H9 (cell line): ENCODE measurements around the gene TMEM200A. TPM values are rescaled to one million over a fixed set of nuclear protein-coding genes. Genes with fewer than 3 reads are reported as not detected.

Experiments
- DNase-seq: peaks from one replicate; pipeline ENCODE4 v3.0.0-alpha.2; 2017
- H2AFZ ChIP-seq: one replicate; pipeline ENCODE4 v1.6.1; 2013; ENCODE audit warnings: mild to moderate bottlenecking, low read length, control low read depth, moderate library complexity
- H2AK5ac ChIP-seq: 2 replicates; pipeline ENCODE4 v1.6.1; 2013; ENCODE audit warnings: low read length, control low read depth, mixed read lengths; ENCODE audit not compliant: insufficient read length
- H2BK120ac ChIP-seq: one replicate; pipeline ENCODE4 v1.6.1; 2013; ENCODE audit warnings: low read depth, mild to moderate bottlenecking, low read length, control low read depth, inconsistent platforms; ENCODE audit not compliant: poor library complexity, severe bottlenecking
- H2BK12ac ChIP-seq: 2 replicates; pipeline ENCODE4 v1.6.1; 2013; ENCODE audit warnings: low read length, control low read depth, mixed read lengths, low read depth; ENCODE audit not compliant: insufficient read length
- H2BK15ac ChIP-seq: 2 replicates; pipeline ENCODE4 v1.6.1; 2013; ENCODE audit warnings: low read depth, low read length, control low read depth
- H2BK20ac ChIP-seq: one replicate; pipeline ENCODE4 v1.6.1; 2013; ENCODE audit warnings: low read depth, mild to moderate bottlenecking, low read length, control low read depth, inconsistent platforms; ENCODE audit not compliant: poor library complexity, severe bottlenecking
- H2BK5ac ChIP-seq: 2 replicates; pipeline ENCODE4 v1.6.1; 2013; ENCODE audit warnings: low read length, control low read depth, mixed read lengths; ENCODE audit not compliant: insufficient read length
- H3K14ac ChIP-seq: 2 replicates; pipeline ENCODE4 v1.6.1; 2013; ENCODE audit warnings: low read length, control low read depth; ENCODE audit not compliant: insufficient read depth
- H3K18ac ChIP-seq: 2 replicates; pipeline ENCODE4 v1.6.1; 2013; ENCODE audit warnings: low read depth, mild to moderate bottlenecking, mixed read lengths, low read length, control low read depth; ENCODE audit not compliant: insufficient read length
- H3K23ac ChIP-seq: 2 replicates; pipeline ENCODE4 v1.6.1; 2013; ENCODE audit warnings: low read length, control low read depth, mixed read lengths, low read depth; ENCODE audit not compliant: insufficient read length
- H3K23me2 ChIP-seq: 2 replicates; pipeline ENCODE4 v1.6.1; 2013; ENCODE audit warnings: low read depth, mild to moderate bottlenecking, mixed read lengths, low read length, control low read depth; ENCODE audit not compliant: insufficient read length, poor library complexity, severe bottlenecking
- H3K27ac ChIP-seq: 2 replicates; pipeline ENCODE4 v1.5.1; 2013; ENCODE audit warnings: low read length, control low read depth, mixed read lengths, low read depth; ENCODE audit not compliant: insufficient read length
- H3K27me3 ChIP-seq: 2 replicates; pipeline ENCODE4 v1.6.1; 2013; ENCODE audit warnings: low read length, control low read depth, inconsistent platforms; ENCODE audit not compliant: insufficient read depth
- H3K4ac ChIP-seq: 2 replicates; pipeline ENCODE4 v1.6.1; 2013; ENCODE audit warnings: low read depth, mild to moderate bottlenecking, control low read depth, inconsistent platforms, low read length, moderate library complexity
- H3K4me1 ChIP-seq: 2 replicates; pipeline ENCODE4 v1.6.1; 2013; ENCODE audit warnings: low read length, control low read depth, inconsistent platforms; ENCODE audit not compliant: insufficient read depth
- H3K4me2 ChIP-seq: 2 replicates; pipeline ENCODE4 v1.6.1; 2013; ENCODE audit warnings: low read length, control low read depth, mixed read lengths; ENCODE audit not compliant: insufficient read length, insufficient read depth
- H3K56ac ChIP-seq: 2 replicates; pipeline ENCODE4 v1.6.1; 2013; ENCODE audit warnings: low read depth, mild to moderate bottlenecking, mixed read lengths, low read length, control low read depth; ENCODE audit not compliant: insufficient read length
- H3K79me1 ChIP-seq: 2 replicates; pipeline ENCODE4 v1.6.1; 2013; ENCODE audit warnings: low read depth, mild to moderate bottlenecking, moderate library complexity, low read length, control low read depth, inconsistent platforms; ENCODE audit not compliant: insufficient read depth, poor library complexity, severe bottlenecking
- H3K79me2 ChIP-seq: 2 replicates; pipeline ENCODE4 v1.6.1; 2013; ENCODE audit warnings: low read length, control low read depth, inconsistent platforms; ENCODE audit not compliant: insufficient read depth
- H3K9ac ChIP-seq: 2 replicates; pipeline ENCODE4 v1.6.1; 2013; ENCODE audit warnings: low read length, control low read depth, mixed read lengths; ENCODE audit not compliant: insufficient read length; ENCODE audit errors: extremely low read depth
- H3K9me3 ChIP-seq: one replicate; pipeline ENCODE4 v1.6.1; 2013; ENCODE audit warnings: low read depth, low read length, inconsistent platforms; ENCODE audit not compliant: control insufficient read depth
- H3T11ph ChIP-seq: one replicate; pipeline ENCODE4 v1.6.1; 2013; ENCODE audit warnings: mild to moderate bottlenecking, low read length, control low read depth, inconsistent platforms
- H4K20me1 ChIP-seq: one replicate; pipeline ENCODE4 v1.6.1; 2013; ENCODE audit not compliant: control insufficient read depth, insufficient read length, insufficient read depth
- H4K5ac ChIP-seq: 2 replicates; pipeline ENCODE4 v1.6.1; 2013; ENCODE audit warnings: low read depth, mild to moderate bottlenecking, mixed read lengths, low read length, control low read depth; ENCODE audit not compliant: insufficient read length
- H4K8ac ChIP-seq: replicated peaks from 2 replicates; pipeline ENCODE4 v1.6.1; 2013; ENCODE audit warnings: low read length, control low read depth, mixed read lengths, low read depth; ENCODE audit not compliant: insufficient read length
- H4K91ac ChIP-seq: 2 replicates; pipeline ENCODE4 v1.6.1; 2013; ENCODE audit warnings: low read depth, mild to moderate bottlenecking, moderate library complexity, mixed read lengths, low read length, control low read depth; ENCODE audit not compliant: insufficient read length
- H3K27ac Mint-ChIP-seq, 3 experiments: 2 replicates in 2 of 3; 3 replicates in 1 of 3; pipeline ENCODE4 v1.8.0; 2020 to 2021; ENCODE audit warnings: mixed read lengths in 3 of 3, mild to moderate bottlenecking in 1 of 3, moderate library complexity in 1 of 3
- H3K27me3 Mint-ChIP-seq: 2 replicates; pipeline ENCODE4 v1.8.0; 2021; ENCODE audit warnings: low read depth, mild to moderate bottlenecking, moderate library complexity, mixed read lengths
- H3K36me3 Mint-ChIP-seq, 3 experiments: 2 replicates in 2 of 3; 3 replicates in 1 of 3; pipeline ENCODE4 v1.8.0; 2020 to 2021; ENCODE audit warnings: low read depth in 3 of 3, mixed read lengths in 3 of 3; ENCODE audit not compliant: insufficient read depth in 1 of 3
- H3K4me1 Mint-ChIP-seq, 2 experiments: 2 replicates each; pipeline ENCODE4 v1.8.0; 2020; ENCODE audit warnings: mixed read lengths in 2 of 2
- H3K4me3 Mint-ChIP-seq, 2 experiments: 2 replicates in 1 of 2; 3 replicates in 1 of 2; pipeline ENCODE4 v1.8.0; 2020 to 2021; ENCODE audit warnings: mild to moderate bottlenecking in 2 of 2, mixed read lengths in 2 of 2, moderate library complexity in 1 of 2
- H3K9me3 Mint-ChIP-seq, 2 experiments: 2 replicates in 1 of 2; 3 replicates in 1 of 2; pipeline ENCODE4 v1.8.0; 2020; ENCODE audit warnings: mild to moderate bottlenecking in 2 of 2, mixed read lengths in 2 of 2, moderate library complexity in 1 of 2
- WGBS: extraction: QIAGEN DNeasy Blood & Tissue Kit; methylation state at CpG from one replicate; pipeline ENCODE4 v1.1.7; 2013; ENCODE audit warnings: missing lambda C conversion rate, low lambda C conversion rate, mixed read lengths; ENCODE audit not compliant: insufficient read length; ENCODE audit errors: extremely low coverage; 5-methylcytosine and 5-hydroxymethylcytosine counted together
- total RNA-seq: library from RNA; stranded (reverse); gene quantifications from 2 replicates; pipeline ENCODE4 v1.2.1, GENCODE V29; 2021
- TF ChIP-seq, protein P1 (sequence below): fragments of 200-600 bp; sonication (generic); conservative IDR thresholded peaks from 3 replicates; pipeline ENCODE4 v1.8.0; 2021; ENCODE audit warnings: antibody characterized with exemption, mild to moderate bottlenecking

TMEM200A gene
- total RNA-seq, 1 experiment from 2014 or later, result 6.1 TPM

DNA sequence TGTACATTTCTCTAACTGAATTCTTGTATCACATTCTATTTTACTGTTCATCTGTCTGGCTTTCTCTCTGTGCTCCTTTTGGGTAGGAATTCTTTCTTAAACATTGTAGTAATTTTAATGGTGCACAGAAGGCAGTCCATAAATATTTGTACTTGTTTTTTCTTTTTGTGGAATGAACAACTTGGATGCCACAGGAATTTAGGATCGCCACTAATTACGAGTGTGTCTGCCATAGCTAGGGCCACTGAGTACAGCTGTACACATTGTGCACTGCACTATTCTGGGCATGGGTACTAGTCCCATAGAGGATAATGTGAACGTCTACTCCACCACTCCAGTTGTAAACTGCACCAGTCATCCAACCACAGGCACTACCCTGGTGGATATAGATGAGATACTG, 39.3 kb upstream of the TMEM200A start:
- H3K4me1 ChIP-seq, result no peaks in the 10 kb centered on the region
- H4K91ac ChIP-seq, result no peak overlapping the region

More for the DNA sequence above, 39.3 kb upstream of the TMEM200A start:
- H3T11ph ChIP-seq, result no peak overlapping the region
- no peak overlapping the region for H2BK20ac ChIP-seq
- H3K27me3 ChIP-seq, result no peaks in the 10 kb centered on the region
- no peak overlapping the region for H3K4ac ChIP-seq
- no peak overlapping the region for H3K56ac ChIP-seq
- WGBS, result no CpG with 5 or more reads among the region's 3 CpGs
- no peaks in the 10 kb centered on the region for H3K79me1 ChIP-seq
- H3K23me2 ChIP-seq, result no peaks in the 10 kb centered on the region
- H2AK5ac ChIP-seq, result no peak overlapping the region
- no peak for DNase-seq
- Mint-ChIP-seq H3K27ac (no peak overlapping the region), H3K9me3 (peaks cover 0 to 4% of the 10 kb centered on the region in 2 experiments; a peak in 2 of 5 replicates), H3K4me1 (no peaks in the 10 kb centered on the region), H3K27me3 (no peaks in the 10 kb centered on the region), H3K4me3 (no peak overlapping the region), H3K36me3 (no peaks in the 10 kb centered on the region)
- no peak overlapping the region for H2AFZ ChIP-seq
- no peak overlapping the region for H3K18ac ChIP-seq
- no peaks in the 10 kb centered on the region for H3K79me2 ChIP-seq
- no peak overlapping the region for H4K8ac ChIP-seq
- H3K9ac ChIP-seq, result no peak overlapping the region
- TF ChIP-seq, protein P1, sequence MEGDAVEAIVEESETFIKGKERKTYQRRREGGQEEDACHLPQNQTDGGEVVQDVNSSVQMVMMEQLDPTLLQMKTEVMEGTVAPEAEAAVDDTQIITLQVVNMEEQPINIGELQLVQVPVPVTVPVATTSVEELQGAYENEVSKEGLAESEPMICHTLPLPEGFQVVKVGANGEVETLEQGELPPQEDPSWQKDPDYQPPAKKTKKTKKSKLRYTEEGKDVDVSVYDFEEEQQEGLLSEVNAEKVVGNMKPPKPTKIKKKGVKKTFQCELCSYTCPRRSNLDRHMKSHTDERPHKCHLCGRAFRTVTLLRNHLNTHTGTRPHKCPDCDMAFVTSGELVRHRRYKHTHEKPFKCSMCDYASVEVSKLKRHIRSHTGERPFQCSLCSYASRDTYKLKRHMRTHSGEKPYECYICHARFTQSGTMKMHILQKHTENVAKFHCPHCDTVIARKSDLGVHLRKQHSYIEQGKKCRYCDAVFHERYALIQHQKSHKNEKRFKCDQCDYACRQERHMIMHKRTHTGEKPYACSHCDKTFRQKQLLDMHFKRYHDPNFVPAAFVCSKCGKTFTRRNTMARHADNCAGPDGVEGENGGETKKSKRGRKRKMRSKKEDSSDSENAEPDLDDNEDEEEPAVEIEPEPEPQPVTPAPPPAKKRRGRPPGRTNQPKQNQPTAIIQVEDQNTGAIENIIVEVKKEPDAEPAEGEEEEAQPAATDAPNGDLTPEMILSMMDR, result no peak
- H2BK120ac ChIP-seq, result no peak overlapping the region
- H3K14ac ChIP-seq, result no peak overlapping the region
- no peak overlapping the region for H3K23ac ChIP-seq
- no peak overlapping the region for H4K5ac ChIP-seq
- no peaks in the 10 kb centered on the region for H4K20me1 ChIP-seq
- H2BK15ac ChIP-seq, result no peak overlapping the region
- H3K27ac ChIP-seq, result no peak overlapping the region
- H3K9me3 ChIP-seq, result no peaks in the 10 kb centered on the region
- no peak overlapping the region for H2BK5ac ChIP-seq
- no peak overlapping the region for H3K4me2 ChIP-seq
- H2BK12ac ChIP-seq, result no peak overlapping the region
